Measurements from ENCODE around the gene CMSS1. TPM values are rescaled to one million over a fixed set of nuclear protein-coding genes. Genes with fewer than 3 reads are reported as not detected.

The CMSS1 gene
- polyA plus RNA-seq, 1 of the 3 experiments (the other 2 are of a cell fraction): 9.1 TPM

GRCh38 chr3:99869621-99870020 lies 52.0 kb downstream of the CMSS1 start:
- Histone ChIP-seq H3K4me3 (ENCODE audit: low read depth in 2 of 2, low read length in 1 of 2) (no peak overlapping the region), H3K9me2 (no peaks in the 10 kb centered on the region), H3K4me2 (0 out of 2 replicates have a peak overlapping the region, but pooled peaks have one; percentile 19), H3K4me1 (ENCODE audit: control insufficient read depth in 1 of 2, insufficient read depth in 2 of 2, low read depth in 1 of 2, low read length in 1 of 2) (peaks cover 0 to 56% of the 10 kb centered on the region in 2 experiments; a peak in 3 of 4 replicates), H3K9ac (no peak overlapping the region), H4K20me1 (ENCODE audit: insufficient read depth) (0 out of 2 replicates have a peak, but pooled peaks cover 7% of the 10 kb centered on the region), H3F3A (replicated peaks; ENCODE audit: insufficient read depth) (peaks cover 31% of the 10 kb centered on the region), H2AFZ (ENCODE audit: low read depth) (no peak overlapping the region), H3K27me3 (ENCODE audit: insufficient read depth) (no peaks in the 10 kb centered on the region), H3K36me3 (replicated peaks in 1 of 2; ENCODE audit: control insufficient read depth in 1 of 2, insufficient read depth in 2 of 2, low read length in 1 of 2) (peaks cover 32 to 54% of the 10 kb centered on the region in 2 experiments), H3K27ac (ENCODE audit: low read depth in 2 of 2, low read length in 1 of 2) (peak overlapping the region in 1 of 2 experiments; percentile 1; a peak in 2 of 4 replicates), H3K9me3 (no peaks in the 10 kb centered on the region), H3K79me2 (ENCODE audit: insufficient read depth) (peaks cover 98% of the 10 kb centered on the region)
- no peak for TF ChIP-seq FOXM1 (IDR thresholded peaks at IDR 0.05; ENCODE audit: low read depth)
- no peak for TF ChIP-seq FOSL2 (IDR thresholded peaks at IDR 0.05; ENCODE audit: borderline replicate concordance, low read depth)
- no peak for TF ChIP-seq RAD21 (IDR thresholded peaks at IDR 0.05; ENCODE audit: low read length)
- ChIA-PET POLR2A (no interaction called here), CTCF (interaction anchor here (1.0 to 2.6 kb wide), 4 partner anchors 10 to 178 kb away, joined by 3 to 10 read pairs (median 5); no protein-coding TSS in a partner anchor)
- 100% methylated on average over 1 of the region's 1 CpG for WGBS (ENCODE audit: low lambda C conversion rate)
- DNase-seq: no peak

- no peak overlapping the region for H3K27ac ChIP-seq (ENCODE audit: low read depth in 2 of 2, low read length in 1 of 2)
- peaks cover 28 to 54% of the 10 kb centered on the region in 2 experiments for H3K36me3 ChIP-seq (replicated peaks in 1 of 2; ENCODE audit: control insufficient read depth in 1 of 2, insufficient read depth in 2 of 2, low read length in 1 of 2)
- no peak overlapping the region for H3K9ac ChIP-seq
- no peaks in the 10 kb centered on the region for H3K27me3 ChIP-seq (ENCODE audit: insufficient read depth)
- no peak for DNase-seq
- no peak overlapping the region for H3K4me3 ChIP-seq (ENCODE audit: low read depth in 2 of 2, low read length in 1 of 2)
- no peak overlapping the region for H2AFZ ChIP-seq (ENCODE audit: low read depth)
- 0 out of 2 replicates have a peak, but pooled peaks cover 7% of the 10 kb centered on the region for H4K20me1 ChIP-seq (ENCODE audit: insufficient read depth)
- TF ChIP-seq FOSL2 (IDR thresholded peaks at IDR 0.05; ENCODE audit: borderline replicate concordance, low read depth): no peak
- no peak for TF ChIP-seq EZH2phosphoT487 (IDR thresholded peaks at IDR 0.05; ENCODE audit: borderline replicate concordance, low read depth)
- TF ChIP-seq GABPA (IDR thresholded peaks at IDR 0.05; ENCODE audit: low read depth): no peak
- no peak for TF ChIP-seq TCF12 (IDR thresholded peaks at IDR 0.05)
- TF ChIP-seq USF1 (IDR thresholded peaks at IDR 0.05; ENCODE audit: borderline replicate concordance, low read depth): no peak
- no peak for TF ChIP-seq MAX (IDR thresholded peaks at IDR 0.05; ENCODE audit: low read depth)
- no peak for TF ChIP-seq TEAD4 (IDR thresholded peaks at IDR 0.05; ENCODE audit: borderline replicate concordance, insufficient read depth)
- TF ChIP-seq JUND (IDR thresholded peaks at IDR 0.05): no peak
- TF ChIP-seq RCOR1 (IDR thresholded peaks at IDR 0.05; ENCODE audit: low read length): no peak
- no peak for TF ChIP-seq NRF1 (IDR thresholded peaks at IDR 0.05; ENCODE audit: low read depth, low read length)
- TF ChIP-seq PBX3 (IDR thresholded peaks at IDR 0.05): no peak
- TF ChIP-seq NFIC (IDR thresholded peaks at IDR 0.05; ENCODE audit: borderline replicate concordance): no peak
- no peak for TF ChIP-seq FOXM1 (IDR thresholded peaks at IDR 0.05; ENCODE audit: low read depth)
- TF ChIP-seq ELF1 (IDR thresholded peaks at IDR 0.05): no peak
- TF ChIP-seq SIN3A (IDR thresholded peaks at IDR 0.05; ENCODE audit: borderline replicate concordance, low read depth, low read length): no peak
- H3K9me3 ChIP-seq: no peaks in the 10 kb centered on the region
- 94% methylated on average over 2 of the region's 2 CpGs for WGBS (ENCODE audit: low lambda C conversion rate)
- peaks cover 23% of the 10 kb centered on the region for H3F3A ChIP-seq (replicated peaks; ENCODE audit: insufficient read depth)
- H3K4me2 ChIP-seq: no peak overlapping the region
- peaks cover 100% of the 10 kb centered on the region for H3K79me2 ChIP-seq (ENCODE audit: insufficient read depth)
- H3K9me2 ChIP-seq: no peaks in the 10 kb centered on the region
- H3K4me1 ChIP-seq (ENCODE audit: control insufficient read depth in 1 of 2, insufficient read depth in 2 of 2, low read depth in 1 of 2, low read length in 1 of 2): peaks cover 0 to 52% of the 10 kb centered on the region in 2 experiments; a peak in 3 of 4 replicates
- ChIA-PET CTCF (interaction anchor here (0.7 to 2.6 kb wide), 7 partner anchors 11 to 383 kb away, joined by 3 to 10 read pairs (median 4); no protein-coding TSS in a partner anchor), POLR2A (no interaction called here)
Measured at GRCh38 chr3:99870712-99871111, 53.0 kb downstream of the CMSS1 start.

All from SK-N-SH (cell line).